K562 (cell line): Measurements from ENCODE around the gene FMN2.

Experiments
- BRF1 ChIP-seq: IDR thresholded peaks from 3 replicates; pipeline ENCODE4 v1.6.1; 2011; ENCODE audit warnings: borderline replicate concordance, mild to moderate bottlenecking; ENCODE audit not compliant: insufficient read length; ENCODE audit errors: extremely low read depth
- CEBPB ChIP-seq: fragments of 450-650 bp; IDR thresholded peaks from 2 replicates; pipeline ENCODE4 v1.6.1; 2016; ENCODE audit warnings: missing genetic modification characterization, missing compliant biosample characterization
- CREB1 ChIP-seq, 2 experiments: sonication (generic) in 1 of 2; formaldehyde crosslinking in 1 of 2; IDR thresholded peaks; 2 replicates each; pipeline versions ENCODE4 v1.6.1 to v1.8.0; 2012 to 2022; ENCODE audit warnings: inconsistent platforms in 1 of 2, mild to moderate bottlenecking in 1 of 2, missing genetic modification reagents in 1 of 2, moderate library complexity in 1 of 2
- MXI1 ChIP-seq: IDR thresholded peaks from 2 replicates; pipeline ENCODE4 v1.6.1; 2011; ENCODE audit warnings: low read depth, mild to moderate bottlenecking, improper control_type of control experiment, low read length
- STAG1 ChIP-seq: sonication (generic); formaldehyde crosslinking; IDR thresholded peaks from 2 replicates; pipeline ENCODE4 v1.5.0; 2020; ENCODE audit warnings: missing genetic modification reagents, borderline replicate concordance
- TARDBP ChIP-seq: fragments of 450-650 bp; IDR thresholded peaks from 2 replicates; pipeline ENCODE4 v1.6.1; 2016
- ZNF184 ChIP-seq: sonication (generic); formaldehyde crosslinking; IDR thresholded peaks from 2 replicates; pipeline ENCODE4 v1.5.0; 2020; ENCODE audit warnings: missing genetic modification reagents

DNA sequence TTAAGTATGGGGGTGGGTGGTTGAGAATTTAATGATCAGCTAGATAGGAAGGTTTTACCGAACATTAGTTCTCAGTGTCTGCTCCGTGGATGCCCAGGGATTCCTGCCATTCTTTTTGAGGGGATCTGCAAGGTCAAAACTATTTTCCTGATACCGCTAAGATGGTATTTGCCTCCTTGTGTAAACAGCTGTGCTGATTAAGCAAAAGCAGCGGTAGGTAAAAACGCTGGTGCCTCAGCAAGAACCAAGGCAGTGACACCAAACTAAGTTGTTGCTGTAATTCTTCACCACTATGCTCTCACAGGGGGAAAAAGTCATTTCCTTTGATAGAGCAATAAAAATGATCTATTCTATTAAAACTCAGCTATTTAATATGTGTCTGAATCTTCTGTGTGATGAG is 229.0 kb downstream of the FMN2 start:
- no peak for TF ChIP-seq ZNF184 (CRISPR knock-in tag)
- TF ChIP-seq CREB1 (IDR thresholded peaks at IDR 0.05), result no peak
- TF ChIP-seq CREB1 (CRISPR knock-in tag; IDR thresholded peaks at IDR 0.05), result no peak
- no peak for TF ChIP-seq CEBPB (tag)
- no peak for TF ChIP-seq BRF1
- no peak for TF ChIP-seq TARDBP
- TF ChIP-seq STAG1 (CRISPR knock-in tag), result no peak
- no peak for TF ChIP-seq MXI1
